Activated CD8-positive, alpha-beta memory T cell treated with anti-CD3 and anti-CD28 coated beads, Interleukin-2, amount 50 U/mL, for 24 hours (primary cell): Measurements from ENCODE around the gene MAPKAP1.

ENCODE experiments used
- DNase-seq: peaks from one replicate; pipeline ENCODE4 v3.0.0-alpha.2; 2020; ENCODE audit errors: extremely low read depth

The MAPKAP1 gene

GRCh38 chr9:125642311-125642710 lies 64.7 kb downstream of the MAPKAP1 start:
- DNase-seq: no peak

GRCh38 chr9:125639057-125639456 lies 68.0 kb downstream of the MAPKAP1 start:
- no peak for DNase-seq

DNA sequence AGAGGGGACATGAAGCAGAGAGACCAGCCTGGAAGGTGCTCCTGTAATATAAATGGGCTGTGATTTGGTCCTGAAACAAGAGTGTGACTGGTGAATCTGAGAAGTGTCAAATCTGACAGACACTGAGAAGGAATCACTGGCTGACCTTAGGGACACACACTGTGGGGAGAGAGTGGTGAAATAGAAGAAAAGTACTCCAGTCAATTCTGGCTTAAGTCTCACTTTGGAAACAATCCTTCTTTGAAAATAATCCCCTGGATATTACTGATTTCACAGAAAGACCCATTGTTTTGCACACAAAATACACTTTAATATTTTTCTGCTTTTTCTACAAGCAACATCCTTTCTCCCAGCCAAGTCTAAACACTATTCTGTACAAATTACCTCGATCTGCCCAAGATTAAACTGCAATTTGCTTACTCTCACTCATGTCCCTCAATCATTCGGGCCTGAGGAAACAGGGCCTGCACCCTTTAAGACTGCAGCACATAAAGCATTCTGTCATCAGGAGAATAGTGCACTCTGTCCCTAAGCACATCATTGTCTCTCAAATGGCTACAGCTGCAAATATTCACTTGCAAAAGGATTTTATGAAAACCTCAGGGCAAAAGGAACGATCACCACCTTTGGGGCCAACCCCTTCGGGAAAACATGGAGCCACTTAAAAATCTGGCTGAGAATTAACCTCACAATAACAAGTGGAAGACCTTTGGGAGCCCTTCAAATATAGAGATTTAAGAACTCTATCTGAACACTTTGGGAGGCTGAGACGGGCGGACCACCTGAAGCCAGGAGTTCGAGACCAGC lies 68.6 kb downstream of the MAPKAP1 start:
- no peak for DNase-seq

GRCh38 chr9:125637241-125637640 lies 69.8 kb downstream of the MAPKAP1 start:
- no peak for DNase-seq

GRCh38 chr9:125635888-125636287 lies 71.1 kb downstream of the MAPKAP1 start:
- DNase-seq: no peak

- no peak for DNase-seq
These were observed 72.8 kb downstream of the MAPKAP1 start for GRCh38 chr9:125634040-125634717.

DNA sequence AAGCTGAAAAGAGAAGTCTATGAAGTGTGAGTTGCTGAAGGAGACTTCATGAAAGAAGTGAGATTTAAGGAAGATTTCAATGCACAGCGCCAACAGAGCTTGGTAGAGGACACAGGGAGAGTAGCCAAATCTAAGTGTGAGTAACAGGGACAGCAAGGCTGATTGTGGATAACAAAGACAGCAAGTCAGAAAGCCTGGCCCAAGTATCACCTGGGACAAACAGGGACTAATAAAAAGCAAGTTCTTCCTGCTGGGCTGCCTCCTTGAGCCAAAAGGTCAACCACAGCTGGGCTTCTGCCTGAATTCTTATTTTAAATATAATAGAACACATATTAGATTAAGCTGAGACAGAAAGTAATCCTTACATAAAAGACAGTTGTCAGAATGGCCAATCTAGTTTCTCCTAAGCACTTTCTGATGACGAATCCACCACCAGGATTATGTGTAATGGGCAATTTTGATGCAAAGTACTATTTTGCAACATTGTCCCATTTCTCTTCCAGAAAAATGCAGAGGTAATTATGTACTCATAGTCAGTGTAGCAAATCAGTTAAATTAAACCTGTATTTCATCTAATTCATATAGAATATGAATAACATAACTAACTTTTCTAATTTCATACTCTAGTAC lies 73.8 kb downstream of the MAPKAP1 start:
- DNase-seq: no peak

DNA sequence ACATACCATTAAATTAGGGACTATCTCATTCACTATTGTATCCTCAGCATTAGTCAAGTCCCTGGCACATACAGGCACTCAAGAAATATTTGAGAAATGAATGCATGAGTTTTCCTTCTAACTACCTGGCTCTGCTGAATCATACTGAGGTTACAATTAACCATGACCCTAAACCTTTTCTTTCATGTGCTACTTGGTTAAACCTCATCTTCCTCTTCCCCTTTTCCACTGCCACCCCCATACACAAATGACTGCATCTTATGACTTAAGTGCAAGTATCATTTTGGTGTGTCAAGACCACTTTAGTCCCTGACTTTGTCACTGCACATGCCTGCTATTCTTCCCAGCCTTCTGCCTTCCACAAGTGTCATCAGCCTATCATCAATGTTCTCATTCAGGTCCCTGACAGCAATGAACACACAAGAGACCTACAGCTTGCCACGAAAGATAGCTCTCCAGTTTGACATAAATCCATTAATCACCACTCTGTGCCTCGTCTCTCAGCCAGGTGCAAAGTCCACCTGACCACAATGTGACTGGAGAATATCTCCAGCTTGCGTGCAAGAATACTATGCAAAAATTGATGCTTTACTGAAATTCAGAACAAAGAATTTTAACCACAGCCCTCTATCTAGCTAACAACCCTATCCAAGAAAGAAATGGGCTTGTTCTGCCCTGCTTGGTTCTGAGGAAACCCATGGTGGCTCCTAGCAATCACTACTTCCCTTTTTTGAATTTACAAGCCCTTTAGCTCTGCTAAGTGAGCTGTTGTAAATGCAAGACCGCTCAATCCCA lies 74.5 kb downstream of the MAPKAP1 start:
- DNase-seq: no peak

GRCh38 chr9:125631391-125632085 lies 75.5 kb downstream of the MAPKAP1 start:
- DNase-seq: no peak

GRCh38 chr9:125630436-125630835 lies 76.6 kb downstream of the MAPKAP1 start:
- DNase-seq: no peak

- no peak for DNase-seq
These were observed 77.6 kb downstream of the MAPKAP1 start for GRCh38 chr9:125629446-125629845.

DNA sequence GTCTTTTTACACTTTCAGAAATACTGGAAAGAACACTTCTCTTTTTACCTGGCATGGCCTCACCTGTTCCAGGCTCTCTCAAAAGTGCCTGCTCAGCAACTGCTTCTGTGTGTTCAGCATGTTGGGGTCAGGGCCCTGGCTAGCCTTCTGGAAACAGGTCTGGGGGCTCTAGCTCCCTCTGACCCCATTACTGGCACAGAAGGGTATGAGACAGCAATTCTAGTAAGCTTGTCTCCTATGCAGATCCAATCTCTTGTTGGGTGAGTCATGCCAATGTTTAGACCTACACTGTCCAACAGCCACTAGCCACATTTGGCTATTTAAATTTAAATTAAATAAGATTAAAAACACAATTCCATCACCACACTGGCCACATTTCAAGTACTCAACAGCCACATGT lies 80.8 kb downstream of the MAPKAP1 start:
- no peak for DNase-seq

- DNase-seq: no peak
These were observed 85.8 kb downstream of the MAPKAP1 start for GRCh38 chr9:125621170-125621569.

- no peak for DNase-seq
These were observed 86.8 kb downstream of the MAPKAP1 start for GRCh38 chr9:125620216-125620615.

- DNase-seq: no peak
These were observed 89.9 kb downstream of the MAPKAP1 start for GRCh38 chr9:125617087-125617486.

DNA sequence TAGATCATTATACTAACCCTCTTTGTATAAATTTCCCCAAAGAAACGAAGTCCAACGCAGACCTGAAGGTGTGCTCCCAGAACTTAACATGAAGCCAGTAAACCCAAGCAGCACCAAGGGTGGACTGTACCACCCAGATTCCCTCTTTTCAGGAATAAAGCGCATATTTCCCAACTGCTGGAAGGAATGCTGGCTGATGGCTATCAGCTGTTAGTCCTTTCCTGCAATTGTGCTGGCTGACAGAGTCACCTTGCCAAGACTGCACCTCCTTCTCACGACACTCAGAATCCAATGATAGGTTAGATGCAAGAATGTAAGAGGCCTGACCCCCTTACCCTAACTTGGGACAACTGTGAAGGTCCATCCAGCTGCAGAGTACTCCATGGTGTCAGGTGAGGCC lies 93.9 kb downstream of the MAPKAP1 start:
- no peak for DNase-seq

GRCh38 chr9:125612616-125613015 lies 94.4 kb downstream of the MAPKAP1 start:
- no peak for DNase-seq

- DNase-seq: no peak
These were observed 95.8 kb downstream of the MAPKAP1 start for GRCh38 chr9:125611121-125611765.

- no peak for DNase-seq
These were observed 97.3 kb downstream of the MAPKAP1 start for GRCh38 chr9:125609744-125610143.

DNA sequence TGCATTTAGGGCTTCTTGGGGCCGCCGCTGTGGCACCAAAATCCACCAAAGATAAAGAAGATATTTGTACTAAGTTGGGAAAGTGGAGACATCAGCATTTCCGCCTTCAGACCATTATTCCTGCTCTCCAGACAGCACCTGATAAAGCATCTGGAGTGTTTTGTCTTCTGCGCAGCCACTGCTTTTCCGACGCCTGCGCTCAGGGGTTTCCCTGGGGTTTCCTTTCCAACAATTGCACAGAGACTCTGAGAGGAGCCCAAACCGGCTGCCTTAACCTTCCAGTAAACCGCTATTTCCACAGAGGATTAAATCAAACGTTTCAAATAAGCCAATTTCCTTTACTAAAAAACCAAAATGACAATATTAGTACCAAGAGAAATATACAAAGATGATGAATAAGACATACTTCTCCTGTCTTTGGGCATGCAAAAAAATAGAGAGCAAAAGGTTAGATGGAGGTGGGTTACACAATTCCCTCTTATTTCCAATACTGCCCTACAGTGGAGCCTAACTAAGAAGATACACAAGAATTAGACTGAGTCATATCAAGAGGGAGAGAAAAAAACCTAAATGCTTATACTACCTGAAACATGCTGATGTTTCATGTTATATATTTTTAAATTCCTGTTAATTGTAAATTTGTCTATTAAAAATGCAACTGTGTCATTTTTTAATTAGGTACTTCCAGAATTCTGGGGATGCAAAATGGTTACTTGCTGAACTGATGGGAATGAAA lies 98.4 kb downstream of the MAPKAP1 start:
- no peak for DNase-seq
